SU-DHL-6 (cell line): ENCODE results near the gene ERFL.

Experiments used
- H2AFZ ChIP-seq: fragments of 200-600 bp; sonication (generic); 2 replicates; pipeline ENCODE4 v1.6.1; 2014; ENCODE audit warnings: low read depth, mild to moderate bottlenecking, moderate library complexity, mixed read lengths, antibody characterized with exemption, low read length; ENCODE audit not compliant: severe bottlenecking
- H3F3A ChIP-seq: fragments of 200-600 bp; shearing (Covaris generic); 2 replicates; pipeline ENCODE4 v1.6.0; 2016; ENCODE audit warnings: antibody characterized with exemption, mild to moderate bottlenecking; ENCODE audit not compliant: insufficient read depth
- H3K27ac ChIP-seq: fragments of 200-600 bp; sonication (generic); 2 replicates; pipeline ENCODE4 v1.5.1; 2016; ENCODE audit warnings: low read depth, mild to moderate bottlenecking, low read length, moderate library complexity, mixed read lengths
- H3K27me3 ChIP-seq: fragments of 200-600 bp; sonication (generic), shearing (Covaris generic); 2 replicates; pipeline ENCODE4 v1.6.0; 2014; ENCODE audit warnings: mild to moderate bottlenecking, low read length
- H3K36me3 ChIP-seq: fragments of 200-600 bp; sonication (generic); 2 replicates; pipeline ENCODE4 v1.6.1; 2014; ENCODE audit warnings: mild to moderate bottlenecking, low read length, mixed read lengths
- H3K4me2 ChIP-seq: fragments of 300-600, 200-600 bp; shearing (Covaris generic), sonication (generic); 2 replicates; pipeline ENCODE4 v1.6.0; 2014; ENCODE audit warnings: low read length, low read depth, mild to moderate bottlenecking; ENCODE audit not compliant: poor library complexity, severe bottlenecking
- H3K4me3 ChIP-seq: fragments of 200-600 bp; sonication (generic); 2 replicates; pipeline ENCODE4 v1.5.1; 2014; ENCODE audit warnings: antibody characterized with exemption, low read length, mild to moderate bottlenecking, mixed read lengths; ENCODE audit not compliant: insufficient read depth, poor library complexity, severe bottlenecking
- H3K79me2 ChIP-seq: fragments of 200-600 bp; sonication (generic); 2 replicates; pipeline ENCODE4 v1.6.1; 2014; ENCODE audit warnings: mild to moderate bottlenecking, low read length, moderate library complexity; ENCODE audit not compliant: insufficient read depth
- H3K9ac ChIP-seq: fragments of 200-600 bp; sonication (generic); 2 replicates; pipeline ENCODE4 v1.7.0; 2014; ENCODE audit warnings: mild to moderate bottlenecking, low read length
- H3K9me2 ChIP-seq: fragments of 200-600 bp; sonication (generic); replicated peaks from 2 replicates; pipeline ENCODE4 v1.6.1; 2014; ENCODE audit warnings: low read length; ENCODE audit not compliant: insufficient read depth
- H3K9me3 ChIP-seq: fragments of 200-600 bp; sonication (generic); 2 replicates; pipeline ENCODE4 v1.6.1; 2014; ENCODE audit warnings: low read length, mixed read lengths; ENCODE audit not compliant: insufficient read depth
- H4K20me1 ChIP-seq: fragments of 200-600 bp; sonication (generic); 2 replicates; pipeline ENCODE4 v1.6.1; 2014; ENCODE audit warnings: low read depth, mild to moderate bottlenecking, antibody characterized with exemption, low read length, moderate library complexity, mixed read lengths
- CTCF ChIP-seq: fragments of 200-600 bp; sonication (generic); IDR thresholded peaks from one replicate; pipeline ENCODE4 v1.5.1; 2017; ENCODE audit warnings: antibody characterized with exemption, mild to moderate bottlenecking, low read length, moderate library complexity; ENCODE audit not compliant: insufficient read depth, poor library complexity, severe bottlenecking
- EZH2phosphoT487 ChIP-seq: fragments of 200-600 bp; sonication (generic), shearing (Covaris generic); conservative IDR thresholded peaks from 2 replicates; pipeline ENCODE4 v1.6.1; 2018; ENCODE audit warnings: mild to moderate bottlenecking, antibody characterized with exemption, low read length, moderate library complexity, mixed read lengths

Gene ERFL

GRCh38 chr19:41956621-41957020 is 28.4 kb upstream of the ERFL start:
- Histone ChIP-seq H3K4me2 (no peak overlapping the region), H3F3A (peaks cover 21% of the 10 kb centered on the region), H3K36me3 (no peaks in the 10 kb centered on the region), H3K79me2 (no peaks in the 10 kb centered on the region; the same call in 1 of the 2 replicates), H3K9me2 (no peaks in the 10 kb centered on the region), H2AFZ (no peak overlapping the region), H4K20me1 (no peaks in the 10 kb centered on the region), H3K27ac (0 out of 2 replicates have a peak overlapping the region, but pooled peaks have one; percentile 28), H3K9ac (no peak overlapping the region), H3K9me3 (no peaks in the 10 kb centered on the region), H3K4me3 (no peak overlapping the region), H3K27me3 (no peaks in the 10 kb centered on the region)
- TF ChIP-seq CTCF (no peak), EZH2phosphoT487 (no peak)

GRCh38 chr19:41955521-41955920 is 27.3 kb upstream of the ERFL start:
- Histone ChIP-seq H3K36me3 (no peaks in the 10 kb centered on the region), H3K27ac (peak overlapping the region; percentile 28), H4K20me1 (no peaks in the 10 kb centered on the region), H2AFZ (no peak overlapping the region), H3K9ac (no peak overlapping the region), H3K9me3 (no peaks in the 10 kb centered on the region), H3K79me2 (no peaks in the 10 kb centered on the region; the same call in 1 of the 2 replicates), H3K9me2 (no peaks in the 10 kb centered on the region), H3K4me2 (no peak overlapping the region), H3K27me3 (no peaks in the 10 kb centered on the region), H3F3A (peaks cover 23% of the 10 kb centered on the region), H3K4me3 (no peak overlapping the region)
- no peak for TF ChIP-seq EZH2phosphoT487
- no peak for TF ChIP-seq CTCF

GRCh38 chr19:41951686-41952172 is 23.5 kb upstream of the ERFL start:
- Histone ChIP-seq H3K4me3 (no peak overlapping the region), H3K4me2 (peak overlapping the region; percentile 17), H3K27ac (peak overlapping the region; percentile 98), H3K36me3 (no peaks in the 10 kb centered on the region), H3K9me3 (no peaks in the 10 kb centered on the region), H4K20me1 (no peaks in the 10 kb centered on the region), H3K27me3 (no peaks in the 10 kb centered on the region), H3K9ac (peak overlapping the region; percentile 35), H3K79me2 (no peaks in the 10 kb centered on the region), H2AFZ (no peak overlapping the region), H3F3A (peaks cover 31% of the 10 kb centered on the region), H3K9me2 (no peaks in the 10 kb centered on the region)
- TF ChIP-seq CTCF (peak; percentile 81), EZH2phosphoT487 (no peak)
